Upper lobe of left lung (tissue), 4 donors: ENCODE measurements around the gene MYZAP.

Source experiments
- CTCF ChIP-seq, 6 experiments: fragments of 450-650 bp in 4 of 6; fragments of 200-600 bp in 2 of 6; sonication (generic) in 2 of 6; IDR thresholded peaks; one replicate each; pipeline ENCODE4 v1.5.1; 2016 to 2019; ENCODE audit warnings: antibody characterized with exemption in 6 of 6
- POLR2A ChIP-seq, 4 donors: fragments of 450-650 bp; IDR thresholded peaks; one replicate each; pipeline ENCODE4 v1.5.1; 2016 to 2017; ENCODE audit warnings: antibody characterized with exemption in 4 of 4, mild to moderate bottlenecking in 2 of 4

DNA sequence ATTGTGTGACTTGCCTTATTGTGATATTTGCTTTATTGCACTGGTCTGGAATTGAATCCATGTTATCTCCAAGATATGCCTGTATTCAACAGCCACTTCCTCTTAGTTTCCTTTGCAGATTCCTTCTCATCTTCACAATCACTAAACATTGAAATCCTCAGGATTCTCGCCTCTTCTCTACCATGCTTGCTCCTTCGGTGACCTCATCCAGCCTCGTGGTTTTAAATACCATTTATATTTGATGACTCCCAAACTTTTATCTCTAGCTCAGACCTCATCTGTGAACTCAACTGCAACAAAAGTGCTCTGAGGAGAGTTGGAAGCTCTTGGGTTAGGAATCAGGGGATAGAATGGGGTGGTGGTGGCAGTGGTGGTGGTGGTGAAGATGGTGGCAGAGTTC is 134.7 kb downstream of the MYZAP start:
- TF ChIP-seq POLR2A (IDR thresholded peaks at IDR 0.05) (no peak), CTCF (IDR thresholded peaks at IDR 0.05) (no peak)
